ENCODE results near the gene PRRT1B. TPM values are rescaled to one million over a fixed set of nuclear protein-coding genes. Genes with fewer than 3 reads are reported as not detected.

PRRT1B gene
- polyA plus RNA-seq: not detected in 2 replicates

DNA sequence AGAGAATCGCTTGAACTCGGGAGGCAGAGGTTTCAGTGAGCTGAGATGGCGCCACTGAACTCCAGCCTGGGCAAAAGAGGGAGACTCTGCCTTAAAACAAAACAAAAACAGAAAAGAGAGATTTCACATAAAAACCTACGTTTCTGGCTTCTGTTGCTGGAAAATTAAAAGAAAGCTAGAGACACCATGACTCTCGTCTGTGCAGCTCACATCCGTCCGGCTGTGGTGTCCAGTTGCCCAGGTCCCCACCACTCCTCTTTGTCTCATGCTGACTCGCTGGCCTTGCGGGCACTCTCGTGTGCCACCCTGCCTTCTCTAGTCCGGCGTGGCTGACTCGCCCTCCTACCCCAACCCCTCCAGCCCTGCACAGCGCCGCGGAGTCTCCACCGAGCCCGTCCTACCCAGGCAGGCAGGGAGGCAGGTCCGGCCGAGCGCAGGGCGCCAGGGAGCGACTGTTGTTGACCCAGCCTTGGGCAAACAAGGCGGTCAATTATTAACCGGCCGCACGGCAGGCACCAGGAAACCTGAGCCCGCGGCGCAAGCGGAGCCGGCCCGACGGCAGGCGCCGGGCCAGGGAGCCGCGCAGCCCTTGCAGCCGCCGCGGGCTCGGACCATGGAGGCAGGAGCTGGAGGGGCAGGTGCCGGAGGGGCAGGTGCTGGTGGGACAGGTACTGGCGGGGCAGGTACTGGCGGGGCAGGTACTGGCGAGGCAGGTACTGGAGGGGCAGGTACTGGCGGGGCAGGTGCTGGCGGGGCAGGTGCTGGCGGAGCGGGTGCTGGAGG, at the start of gene PRRT1B:
PRRT1B (plus strand) TSS at position 521 of the 783 bp plus-strand sequence; CDS start at position 614, 93 bp downstream.

DNA sequence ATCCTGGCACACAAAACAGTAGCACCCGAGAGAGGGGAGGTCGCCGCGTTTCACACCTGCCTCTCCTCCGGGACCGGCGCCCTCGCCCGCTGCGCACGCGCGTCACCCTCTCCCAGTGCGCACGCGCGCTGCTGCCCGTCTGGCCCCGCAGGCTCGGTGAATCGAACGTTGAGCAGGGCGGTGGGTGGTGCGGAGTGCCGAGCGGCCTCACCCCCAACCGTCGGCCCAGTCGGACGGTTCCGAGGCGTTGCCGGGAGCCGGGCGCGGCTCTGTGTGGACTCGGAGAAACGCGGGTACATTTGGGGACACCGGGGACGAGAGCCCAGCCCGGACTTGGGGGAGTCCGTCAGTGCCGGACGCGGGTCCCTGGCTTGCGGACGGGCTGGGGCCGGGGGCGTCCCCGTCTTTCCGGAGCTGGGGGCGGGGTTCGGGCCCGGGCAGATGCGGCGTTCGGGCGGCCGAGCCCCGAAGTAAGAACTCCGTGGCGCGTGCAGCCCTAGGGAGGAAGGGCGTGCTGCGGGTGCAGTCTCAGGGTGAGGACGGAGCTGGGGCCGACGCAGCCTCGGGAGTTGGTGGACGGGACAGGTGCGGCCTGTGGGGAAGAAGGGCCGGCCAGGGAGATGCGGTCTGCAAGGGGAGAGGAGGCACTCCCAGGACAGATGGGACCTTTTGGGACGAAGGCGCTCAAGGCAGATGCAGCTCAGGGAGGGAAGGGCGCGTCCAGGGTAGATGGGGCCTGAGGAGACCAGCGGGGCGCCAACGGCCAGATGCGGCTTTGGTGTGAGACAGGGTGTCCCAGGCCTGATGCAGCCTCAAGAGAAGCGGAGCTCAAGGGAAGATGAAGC, 42.3 kb upstream of the PRRT1B start, which contains the start of gene POMT1:
POMT1 (plus strand) TSS at position 138 of the 845 bp plus-strand sequence. CDS start 1,301 bp downstream, outside the sequence.

DNA sequence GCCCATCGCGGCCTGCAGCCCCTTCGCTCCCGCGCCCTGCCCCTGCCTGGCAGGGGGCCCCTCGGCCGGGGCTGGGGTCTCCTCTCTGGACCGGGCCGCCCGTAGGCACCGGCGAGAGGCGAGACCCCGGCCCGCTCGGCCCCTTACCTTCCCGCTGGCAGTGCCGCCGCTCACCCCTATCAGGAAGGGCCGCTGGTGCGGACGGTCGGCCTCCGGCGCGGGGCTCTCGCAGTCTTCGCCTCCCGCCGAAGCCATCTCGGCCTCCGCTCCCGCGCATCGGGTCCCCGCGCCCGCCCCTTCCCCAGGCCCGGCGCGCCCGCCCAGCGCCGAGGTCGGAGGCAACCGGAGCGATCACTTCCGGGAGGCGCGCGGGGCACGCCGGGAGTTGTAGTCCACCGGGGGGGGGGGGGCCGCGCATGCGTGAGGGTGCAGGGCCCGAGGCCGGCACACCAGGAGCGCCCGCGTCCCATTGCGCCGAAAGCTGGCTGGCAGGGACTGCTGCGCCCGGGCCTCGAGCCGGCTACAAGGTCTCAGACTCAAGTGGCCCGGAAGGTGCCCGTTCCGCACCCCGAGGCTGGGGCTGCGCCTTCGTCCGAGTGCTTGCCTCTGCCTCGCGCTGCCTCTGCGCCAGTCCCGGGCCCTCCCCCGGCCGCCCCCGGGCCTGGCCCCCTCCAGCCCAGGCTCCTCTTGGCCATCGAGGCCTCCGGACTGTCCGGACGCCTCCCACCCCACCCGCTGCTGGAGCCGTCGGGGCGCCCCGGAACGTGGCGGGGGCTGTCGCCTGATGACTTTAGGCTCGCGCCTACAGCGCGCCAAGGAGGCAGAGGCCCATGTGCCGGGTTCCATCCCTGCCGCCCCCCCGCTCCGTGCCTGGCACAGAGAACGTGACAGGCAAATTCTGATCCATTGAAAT, 14.1 kb upstream of the PRRT1B start, which contains the start of gene UCK1:
UCK1 (minus strand) TSS at position 344 of the 913 bp plus-strand sequence; CDS start at position 255, 89 bp downstream.

Other genes with a start within 250 kb of the PRRT1B start
- 7.4 and 7.8 TPM in 2 replicates for gene PRRC2B, start 151.4 kb upstream of the PRRT1B start, polyA plus RNA-seq
- 4.1 and 8.9 TPM in 2 replicates for gene POMT1, start 42.6 kb upstream of the PRRT1B start, polyA plus RNA-seq
- 0.89 and 3.2 TPM in 2 replicates for gene UCK1, start 14.3 kb upstream of the PRRT1B start, polyA plus RNA-seq
- gene RAPGEF1, start 194.6 kb downstream of the PRRT1B start, polyA plus RNA-seq: 0.18 and 0.65 TPM in 2 replicates

All from Purkinje cell (primary cell).